NCI-H460 (cell line): ENCODE data around the gene TM7SF2. TPM values are rescaled to one million over a fixed set of nuclear protein-coding genes. Genes with fewer than 3 reads are reported as not detected.
"Not testable (repeated sequence)": the region's sequence is repeated elsewhere in the genome, so short reads cannot be mapped to it uniquely, and the experiment has no call there.

Source experiments
- DNase-seq: peaks from one replicate; pipeline ENCODE4 v3.0.0-alpha.2; 2016; ENCODE audit warnings: low read depth; ENCODE audit errors: extremely low read depth
- small RNA-seq, 2 experiments: library from RNA; depleted of rRNA; stranded (forward); fragments of <200 nt; gene quantifications; one replicate each; pipeline ENCODE3, GENCODE V24; 2014
- total RNA-seq: library from RNA; depleted of rRNA; stranded (reverse); fragments of >200 nt; shearing (Covaris generic); gene quantifications from 2 replicates; pipeline ENCODE4 v1.2.3, GENCODE V29; 2014; rRNA removed

TM7SF2 gene
- total RNA-seq, 1 experiment from 2014 or later: 4.2 TPM

DNA sequence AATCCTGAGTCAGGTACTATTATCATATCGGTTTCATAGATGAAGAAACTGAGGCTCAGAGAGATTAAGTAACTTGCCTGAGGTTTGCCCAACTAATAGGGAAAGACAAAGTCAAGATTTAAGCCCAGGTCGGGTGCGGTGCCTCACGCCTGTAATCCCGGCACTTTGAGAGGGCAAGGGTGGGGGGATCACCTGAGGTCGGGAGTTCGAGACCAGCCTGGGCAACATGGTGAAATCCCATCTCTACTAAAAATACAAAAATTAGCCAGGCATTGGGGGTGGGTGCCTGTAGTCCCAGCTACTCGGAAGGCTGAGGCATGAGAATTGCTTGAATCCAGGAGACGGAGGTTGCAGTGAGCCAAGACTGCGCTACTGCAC is 38.4 kb downstream of the TM7SF2 start:
- not testable (repeated sequence) for DNase-seq

DNA sequence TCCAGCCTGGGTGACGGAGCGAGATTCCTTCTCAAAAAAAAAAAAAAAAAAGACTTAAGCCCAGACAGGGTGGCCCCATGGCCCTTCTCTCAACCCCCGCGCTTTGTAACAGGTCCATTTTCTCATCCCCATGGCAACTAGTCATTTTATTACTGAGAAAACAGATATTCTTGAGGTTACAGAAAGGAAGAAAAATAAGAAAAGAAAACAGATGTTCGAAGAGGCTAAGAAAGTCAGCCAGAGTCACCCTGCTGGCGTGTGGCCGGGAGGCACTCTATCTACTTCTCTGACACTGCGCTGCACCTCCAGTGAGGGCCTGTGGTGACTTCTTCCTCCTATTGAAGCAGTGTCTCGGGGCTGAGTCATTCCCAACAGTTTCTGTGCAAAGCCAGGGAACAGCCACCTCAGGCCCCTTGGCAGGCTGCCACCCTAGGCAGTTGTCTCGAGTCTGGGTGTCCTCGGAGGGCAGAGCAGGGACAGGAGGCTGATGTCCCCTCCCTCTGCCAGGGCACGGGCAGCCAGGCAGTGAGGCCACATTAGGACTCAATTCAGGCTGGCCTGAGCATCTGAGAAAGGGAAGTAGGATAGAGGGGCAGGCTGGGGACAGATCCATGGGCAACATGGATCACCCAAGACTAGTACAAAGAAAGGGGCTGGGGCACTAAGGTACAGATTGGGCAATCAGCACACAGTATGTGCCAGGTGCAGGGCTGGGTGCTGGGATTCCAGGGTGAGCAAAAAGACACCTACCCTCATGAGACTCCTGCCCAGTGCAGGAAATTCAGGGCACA is 39.0 kb downstream of the TM7SF2 start:
- DNase-seq: peak; percentile 58

DNA sequence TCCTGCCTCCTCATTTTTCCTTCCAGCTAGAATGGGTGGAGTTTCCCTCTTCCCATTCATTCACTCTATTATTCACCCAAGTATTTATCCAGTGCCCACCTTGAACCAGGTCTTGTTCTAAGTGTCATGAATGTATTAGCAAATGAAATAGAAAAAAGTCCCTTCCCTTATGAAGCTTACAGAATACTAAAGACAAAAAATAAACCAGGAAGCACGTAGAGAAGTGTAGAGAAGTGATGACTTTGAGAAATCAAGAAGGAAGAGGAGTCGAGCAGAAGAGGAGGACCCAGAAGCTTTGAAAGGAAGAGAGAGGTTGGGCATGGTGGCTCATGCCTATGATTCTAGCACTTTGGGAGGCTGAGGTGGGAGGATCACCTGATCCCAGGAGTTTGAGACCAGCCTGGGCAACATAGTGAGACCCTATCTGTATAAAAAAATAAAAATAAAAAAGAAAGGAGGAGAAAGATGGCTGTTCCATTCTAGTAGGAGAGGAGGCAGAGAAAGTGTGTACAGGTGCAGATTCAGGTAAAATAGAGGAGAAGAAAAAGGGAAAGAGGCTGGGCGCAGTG is 39.7 kb downstream of the TM7SF2 start:
- no peak for DNase-seq

DNA sequence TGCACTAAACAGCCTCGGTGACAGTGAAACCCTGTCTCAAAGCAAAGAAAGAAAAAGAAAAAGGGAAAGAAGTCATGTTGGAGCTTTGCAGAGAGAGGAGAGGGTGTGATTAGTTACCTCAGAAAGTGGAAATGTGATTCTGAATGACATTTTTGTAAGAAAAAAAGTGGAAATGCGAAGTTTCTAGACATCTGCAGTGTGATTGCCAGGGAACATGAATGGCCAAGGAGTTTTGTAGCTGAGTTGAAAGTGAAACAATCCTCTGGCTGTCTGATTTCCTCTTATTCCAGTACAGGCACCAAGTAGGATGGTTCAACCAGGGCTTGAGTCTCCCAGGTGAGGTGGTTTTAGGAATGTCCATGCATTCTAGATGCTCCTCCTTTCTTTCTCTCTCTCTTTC is 40.5 kb downstream of the TM7SF2 start:
- DNase-seq: no peak

DNA sequence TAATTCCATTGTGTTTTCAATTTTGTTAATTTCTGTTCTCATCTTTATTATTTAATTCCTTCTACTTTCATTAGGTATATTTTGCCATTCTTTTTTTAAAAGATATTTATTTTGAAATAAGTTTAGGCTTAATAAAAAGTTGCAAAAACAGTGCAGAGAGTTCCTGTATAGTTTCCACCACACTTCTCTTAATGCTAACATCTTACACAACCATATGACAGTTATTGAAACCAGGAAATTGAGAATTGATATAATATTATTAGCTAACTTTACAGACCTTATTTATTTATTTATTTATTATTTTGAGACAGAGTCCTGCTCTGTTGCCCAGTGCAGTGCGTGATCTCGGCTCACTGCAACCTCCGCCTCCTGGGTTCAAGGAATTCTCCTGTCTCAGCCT is 44.6 kb downstream of the TM7SF2 start:
- no peak for DNase-seq

DNA sequence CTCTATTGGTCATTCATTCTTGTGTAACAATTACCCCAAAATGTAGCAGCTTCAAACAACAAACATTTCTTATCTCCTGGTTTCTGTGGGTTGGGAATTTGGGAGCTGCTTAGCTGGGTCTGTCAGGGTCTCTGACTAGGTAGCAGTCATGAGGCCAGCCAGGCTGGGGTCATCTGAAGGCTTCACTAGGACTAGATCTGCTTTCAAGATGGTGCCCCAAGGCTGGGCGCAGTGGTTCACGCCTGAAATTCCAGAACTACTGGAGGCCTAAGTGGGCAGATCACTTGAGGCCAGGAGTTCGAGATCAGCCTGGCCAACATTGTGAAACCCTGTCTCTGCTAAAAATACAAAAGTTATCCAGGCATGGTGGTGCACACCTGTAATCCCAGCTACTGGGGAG is 45.3 kb downstream of the TM7SF2 start:
- DNase-seq: no peak

DNA sequence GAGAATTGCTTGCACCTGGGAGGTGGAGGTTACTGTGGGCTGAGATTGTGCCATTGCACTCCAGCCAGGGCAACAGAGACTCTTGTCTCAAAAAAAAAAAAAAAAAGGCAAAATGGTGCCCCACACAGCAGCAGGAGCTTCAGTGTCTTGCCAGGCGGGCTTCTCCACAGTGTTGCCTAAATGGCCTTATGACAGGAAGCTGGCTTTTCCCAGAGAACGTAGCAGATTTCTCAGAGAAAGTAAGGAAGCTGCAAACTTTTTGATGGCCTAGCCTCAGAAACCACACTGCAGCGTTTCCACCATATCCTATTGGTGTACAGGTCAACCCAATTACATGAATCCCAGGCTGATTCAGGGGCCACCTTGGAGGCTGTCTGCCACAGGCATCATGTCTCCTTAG is 45.7 kb downstream of the TM7SF2 start:
- no peak for DNase-seq

DNA sequence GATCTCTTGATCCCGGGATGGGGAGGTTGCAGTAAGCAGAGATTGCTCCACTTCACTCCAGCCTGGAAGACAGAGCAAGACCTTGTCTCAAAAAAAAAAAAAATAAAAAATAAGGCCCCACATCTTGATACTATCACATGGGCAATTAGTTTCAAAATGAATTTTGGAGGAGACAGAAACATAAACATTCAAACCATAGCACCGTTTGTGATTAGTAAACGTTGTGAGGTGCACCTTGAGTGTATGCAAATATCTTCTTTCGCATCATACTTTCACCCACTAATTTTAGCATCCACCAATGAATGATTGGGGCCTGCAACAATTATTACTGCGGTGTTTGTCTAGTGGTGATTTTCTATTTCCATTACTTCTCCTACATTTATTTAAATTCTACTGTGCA is 47.3 kb downstream of the TM7SF2 start:
- no peak for DNase-seq

DNA sequence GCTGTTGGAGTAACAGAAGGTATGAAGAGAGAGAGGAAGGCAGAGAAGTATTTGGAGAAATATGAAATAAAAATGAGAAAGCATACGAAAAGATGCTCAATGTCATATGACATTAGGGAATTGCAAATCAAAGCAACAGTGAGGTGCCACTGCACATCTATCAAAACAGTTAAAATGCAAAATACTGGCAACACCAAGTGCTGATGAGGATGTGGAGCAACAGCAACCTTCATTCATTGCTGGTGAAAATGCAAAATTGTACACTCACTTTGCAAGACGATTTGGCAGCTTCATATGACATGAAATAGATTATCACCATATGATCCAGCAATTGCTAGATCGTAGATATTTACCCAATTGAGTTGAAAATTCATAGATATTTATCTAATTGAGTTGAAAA is 49.0 kb downstream of the TM7SF2 start:
- DNase-seq: no peak

DNA sequence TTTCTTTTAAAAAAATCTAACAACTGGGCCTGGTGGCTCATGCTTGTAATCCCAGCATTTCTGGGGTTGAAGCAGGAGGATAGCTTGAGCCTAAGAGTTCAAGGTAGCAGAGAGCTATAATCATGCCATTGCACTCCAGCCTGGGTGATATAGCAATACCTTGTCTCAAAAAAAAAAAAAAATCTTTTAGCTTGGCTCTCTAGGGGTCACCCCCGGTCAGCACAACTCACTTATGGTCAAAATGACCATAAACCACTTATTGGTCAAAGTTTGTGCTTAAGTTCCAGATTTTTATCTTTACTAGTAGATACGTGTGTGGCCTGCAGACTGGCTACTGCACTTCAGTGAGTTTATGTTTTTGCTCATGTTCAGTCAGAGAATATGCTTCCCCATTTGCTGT is 52.0 kb downstream of the TM7SF2 start:
- no peak for DNase-seq

Small RNA genes lying within 50 kb of the gene (small RNA-seq; reads per million reads assigned to genes)
- gene HIGD1AP10: 0 reads per million in 2 experiments
- 0 reads per million in 2 experiments for gene PDCL2P2
- gene RNU2-23P: 0.89 to 4.8 reads per million in 2 experiments

Other genes starting within 250 kb of the TM7SF2 start
- gene EHD1, start 233.3 kb upstream of the TM7SF2 start, total RNA-seq: 20.5 and 29.1 TPM in 2 replicates
- 6.5 and 7.1 TPM in 2 replicates for gene ATG2A, start 194.7 kb upstream of the TM7SF2 start, total RNA-seq
- 6.8 and 9.7 TPM in 2 replicates for gene PPP2R5B, start 187.2 kb upstream of the TM7SF2 start, total RNA-seq
- gene GPHA2, start 176.0 kb upstream of the TM7SF2 start, total RNA-seq: not detected in 2 replicates
- 0.63 TPM in 1 of 2 replicates, not detected in the other for gene MAJIN, start 139.8 kb upstream of the TM7SF2 start, total RNA-seq
- gene BATF2, start 114.9 kb upstream of the TM7SF2 start, total RNA-seq: 1.6 TPM in 2 replicates
- 76.9 and 90.9 TPM in 2 replicates for gene ARL2, start 97.7 kb upstream of the TM7SF2 start, total RNA-seq
- gene SNX15, start 84.4 kb upstream of the TM7SF2 start, total RNA-seq: 16.8 TPM in 2 replicates
- 8.6 and 10.1 TPM in 2 replicates for gene SAC3D1, start 70.7 kb upstream of the TM7SF2 start, total RNA-seq
- gene NAALADL1, start 53.3 kb upstream of the TM7SF2 start, total RNA-seq: not detected in 2 replicates
- 20.3 and 25.2 TPM in 2 replicates for gene CDCA5, start 27.8 kb upstream of the TM7SF2 start, total RNA-seq
- 26.6 and 28.0 TPM in 2 replicates for gene ZFPL1, start 27.6 kb upstream of the TM7SF2 start, total RNA-seq
- gene VPS51, start 15.7 kb upstream of the TM7SF2 start, total RNA-seq: 50.3 and 60.0 TPM in 2 replicates
- 10.3 and 12.3 TPM in 2 replicates for gene ZNHIT2, start 5.8 kb downstream of the TM7SF2 start, total RNA-seq
- 345 and 467 TPM in 2 replicates for gene FAU, start 10.3 kb downstream of the TM7SF2 start, total RNA-seq
- gene MRPL49, start 10.4 kb downstream of the TM7SF2 start, total RNA-seq: 50.8 and 62.0 TPM in 2 replicates
- gene SYVN1, start 22.6 kb downstream of the TM7SF2 start, total RNA-seq: 12.9 and 15.7 TPM in 2 replicates
- gene SPDYC, start 58.4 kb downstream of the TM7SF2 start, total RNA-seq: not detected in 2 replicates
- 42.2 and 46.7 TPM in 2 replicates for gene CAPN1, start 70.1 kb downstream of the TM7SF2 start, total RNA-seq
- gene POLA2, start 150.1 kb downstream of the TM7SF2 start, total RNA-seq: 3.4 and 7.0 TPM in 2 replicates
- gene CDC42EP2, start 203.0 kb downstream of the TM7SF2 start, total RNA-seq: 15.1 and 18.2 TPM in 2 replicates
- 26.6 and 28.0 TPM in 2 replicates for gene DPF2, start 222.0 kb downstream of the TM7SF2 start, total RNA-seq
- 0.25 and 0.26 TPM in 2 replicates for gene TIGD3, start 242.9 kb downstream of the TM7SF2 start, total RNA-seq